Erythroblast (primary cell): ENCODE results near the gene ADPRHL1.

Experiments used
- GATA1 ChIP-seq: IDR thresholded peaks from 2 replicates; pipeline ENCODE4 v1.6.1; 2011; ENCODE audit warnings: low read depth, mild to moderate bottlenecking, control low read depth, low read length, moderate library complexity
- POLR2A ChIP-seq: IDR thresholded peaks from 2 replicates; pipeline ENCODE4 v1.6.1; 2011; ENCODE audit warnings: mild to moderate bottlenecking, low read length

DNA sequence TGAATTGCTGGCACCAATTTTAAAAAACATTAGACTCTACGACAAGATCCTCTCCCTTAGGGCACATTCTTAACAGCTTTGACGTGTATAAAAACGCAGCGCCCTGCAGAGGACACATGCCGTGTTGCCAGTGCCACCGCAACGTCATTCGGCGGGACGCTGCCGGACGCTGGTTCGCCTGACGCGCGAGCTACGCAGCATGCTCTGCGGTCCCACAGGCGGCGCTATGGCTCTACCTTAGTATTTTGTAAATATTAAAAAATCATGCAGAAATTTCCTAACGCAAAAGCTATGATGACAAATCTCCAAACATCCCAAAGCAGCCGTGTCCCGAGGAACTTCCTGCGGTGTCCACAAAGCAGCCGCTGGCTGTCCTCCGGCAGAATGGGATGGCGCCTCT is 4.2 kb upstream of the ADPRHL1 start:
- TF ChIP-seq POLR2A (no peak), GATA1 (no peak)
